Measurements from ENCODE around the gene RBM33. TPM values are rescaled to one million over a fixed set of nuclear protein-coding genes. Genes with fewer than 3 reads are reported as not detected.

Gene RBM33
- total RNA-seq, 1 experiment from 2014 or later = 81.8 TPM

- TF ChIP-seq, protein P1, sequence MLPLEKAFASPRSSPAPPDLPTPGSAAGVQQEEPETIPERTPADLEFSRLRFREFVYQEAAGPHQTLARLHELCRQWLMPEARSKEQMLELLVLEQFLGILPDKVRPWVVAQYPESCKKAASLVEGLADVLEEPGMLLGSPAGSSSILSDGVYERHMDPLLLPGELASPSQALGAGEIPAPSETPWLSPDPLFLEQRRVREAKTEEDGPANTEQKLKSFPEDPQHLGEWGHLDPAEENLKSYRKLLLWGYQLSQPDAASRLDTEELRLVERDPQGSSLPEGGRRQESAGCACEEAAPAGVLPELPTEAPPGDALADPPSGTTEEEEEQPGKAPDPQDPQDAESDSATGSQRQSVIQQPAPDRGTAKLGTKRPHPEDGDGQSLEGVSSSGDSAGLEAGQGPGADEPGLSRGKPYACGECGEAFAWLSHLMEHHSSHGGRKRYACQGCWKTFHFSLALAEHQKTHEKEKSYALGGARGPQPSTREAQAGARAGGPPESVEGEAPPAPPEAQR (CRISPR knock-in tag; IDR thresholded peaks at IDR 0.05) = no peak
- TF ChIP-seq ZNF317 (CRISPR knock-in tag; IDR thresholded peaks at IDR 0.05; ENCODE audit: borderline replicate concordance, low read depth) (no peak), CDX4 (CRISPR knock-in tag; IDR thresholded peaks at IDR 0.05; ENCODE audit: borderline replicate concordance) (no peak), FOXK1 (CRISPR knock-in tag; IDR thresholded peaks at IDR 0.05) (no peak), KAT7 (CRISPR knock-in tag; IDR thresholded peaks at IDR 0.05; ENCODE audit: borderline replicate concordance) (no peak), ZNF416 (CRISPR knock-in tag; IDR thresholded peaks at IDR 0.05) (no peak)
- TF ChIP-seq, protein P2, sequence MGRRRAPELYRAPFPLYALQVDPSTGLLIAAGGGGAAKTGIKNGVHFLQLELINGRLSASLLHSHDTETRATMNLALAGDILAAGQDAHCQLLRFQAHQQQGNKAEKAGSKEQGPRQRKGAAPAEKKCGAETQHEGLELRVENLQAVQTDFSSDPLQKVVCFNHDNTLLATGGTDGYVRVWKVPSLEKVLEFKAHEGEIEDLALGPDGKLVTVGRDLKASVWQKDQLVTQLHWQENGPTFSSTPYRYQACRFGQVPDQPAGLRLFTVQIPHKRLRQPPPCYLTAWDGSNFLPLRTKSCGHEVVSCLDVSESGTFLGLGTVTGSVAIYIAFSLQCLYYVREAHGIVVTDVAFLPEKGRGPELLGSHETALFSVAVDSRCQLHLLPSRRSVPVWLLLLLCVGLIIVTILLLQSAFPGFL (CRISPR knock-in tag; IDR thresholded peaks at IDR 0.05; ENCODE audit: borderline replicate concordance) = no peak
Observed at GRCh38 chr7:155808549-155809331, 164.3 kb downstream of the RBM33 start (continued).

GRCh38 chr7:155809332-155809946 is 165.0 kb downstream of the RBM33 start:
- Mint-ChIP-seq H3K27ac (no peak overlapping the region), H3K9me3 (no peaks in the 10 kb centered on the region), H3K4me3 (peak overlapping the region; percentile 68), H3K4me1 (peaks cover 60% of the 10 kb centered on the region), H3K27me3 (ENCODE audit: low read depth) (peaks cover 95% of the 10 kb centered on the region), H3K36me3 (no peaks in the 10 kb centered on the region)
- DNase-seq (ENCODE audit: low spot score) (no peak), ATAC-seq (no peak)
- CTCF ChIA-PET = no interaction called here
- POLR2A ChIA-PET = no interaction called here
- TF ChIP-seq, protein P2 (CRISPR knock-in tag; IDR thresholded peaks at IDR 0.05; ENCODE audit: borderline replicate concordance) = no peak
- TF ChIP-seq ZNF416 (CRISPR knock-in tag; IDR thresholded peaks at IDR 0.05) (no peak), GRHL2 (CRISPR knock-in tag; IDR thresholded peaks at IDR 0.05; ENCODE audit: insufficient replicate concordance, severe bottlenecking) (no peak), MLX (CRISPR knock-in tag; IDR thresholded peaks at IDR 0.05) (no peak), EMX1 (CRISPR knock-in tag; IDR thresholded peaks at IDR 0.05) (no peak), NFATC4 (CRISPR knock-in tag; IDR thresholded peaks at IDR 0.05) (no peak), RELA (CRISPR knock-in tag; IDR thresholded peaks at IDR 0.05; ENCODE audit: borderline replicate concordance) (no peak), ATF1 (CRISPR knock-in tag; IDR thresholded peaks at IDR 0.05) (no peak), RORB (CRISPR knock-in tag; IDR thresholded peaks at IDR 0.05) (no peak), STAT6 (CRISPR knock-in tag; conservative IDR thresholded peaks at IDR 0.05; ENCODE audit: low read depth) (no peak), ZNF219 (CRISPR knock-in tag; IDR thresholded peaks at IDR 0.05; ENCODE audit: borderline replicate concordance) (no peak), MYBL2 (CRISPR knock-in tag; IDR thresholded peaks at IDR 0.05) (no peak), ZMAT4 (CRISPR knock-in tag; IDR thresholded peaks at IDR 0.05) (no peak)
- TF ChIP-seq, protein P3, sequence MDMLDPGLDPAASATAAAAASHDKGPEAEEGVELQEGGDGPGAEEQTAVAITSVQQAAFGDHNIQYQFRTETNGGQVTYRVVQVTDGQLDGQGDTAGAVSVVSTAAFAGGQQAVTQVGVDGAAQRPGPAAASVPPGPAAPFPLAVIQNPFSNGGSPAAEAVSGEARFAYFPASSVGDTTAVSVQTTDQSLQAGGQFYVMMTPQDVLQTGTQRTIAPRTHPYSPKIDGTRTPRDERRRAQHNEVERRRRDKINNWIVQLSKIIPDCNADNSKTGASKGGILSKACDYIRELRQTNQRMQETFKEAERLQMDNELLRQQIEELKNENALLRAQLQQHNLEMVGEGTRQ (CRISPR knock-in tag; IDR thresholded peaks at IDR 0.05) = no peak
- TF ChIP-seq, protein P4, sequence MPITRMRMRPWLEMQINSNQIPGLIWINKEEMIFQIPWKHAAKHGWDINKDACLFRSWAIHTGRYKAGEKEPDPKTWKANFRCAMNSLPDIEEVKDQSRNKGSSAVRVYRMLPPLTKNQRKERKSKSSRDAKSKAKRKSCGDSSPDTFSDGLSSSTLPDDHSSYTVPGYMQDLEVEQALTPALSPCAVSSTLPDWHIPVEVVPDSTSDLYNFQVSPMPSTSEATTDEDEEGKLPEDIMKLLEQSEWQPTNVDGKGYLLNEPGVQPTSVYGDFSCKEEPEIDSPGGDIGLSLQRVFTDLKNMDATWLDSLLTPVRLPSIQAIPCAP (CRISPR knock-in tag; IDR thresholded peaks at IDR 0.05) = no peak
- TF ChIP-seq, protein P5, sequence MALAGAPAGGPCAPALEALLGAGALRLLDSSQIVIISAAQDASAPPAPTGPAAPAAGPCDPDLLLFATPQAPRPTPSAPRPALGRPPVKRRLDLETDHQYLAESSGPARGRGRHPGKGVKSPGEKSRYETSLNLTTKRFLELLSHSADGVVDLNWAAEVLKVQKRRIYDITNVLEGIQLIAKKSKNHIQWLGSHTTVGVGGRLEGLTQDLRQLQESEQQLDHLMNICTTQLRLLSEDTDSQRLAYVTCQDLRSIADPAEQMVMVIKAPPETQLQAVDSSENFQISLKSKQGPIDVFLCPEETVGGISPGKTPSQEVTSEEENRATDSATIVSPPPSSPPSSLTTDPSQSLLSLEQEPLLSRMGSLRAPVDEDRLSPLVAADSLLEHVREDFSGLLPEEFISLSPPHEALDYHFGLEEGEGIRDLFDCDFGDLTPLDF (CRISPR knock-in tag; IDR thresholded peaks at IDR 0.05) = no peak

Measured in WTC11 (cell line).